GM23248 (cell line): ENCODE results near the gene FCGR3B.

Experiments used
- EZH2 ChIP-seq: fragments of 200-600 bp; sonication (generic); IDR thresholded peaks from 2 replicates; pipeline ENCODE4 v1.6.1; 2018; ENCODE audit warnings: antibody characterized with exemption, mild to moderate bottlenecking; ENCODE audit not compliant: insufficient read depth, poor library complexity, severe bottlenecking
- EZH2phosphoT487 ChIP-seq: fragments of 200-600 bp; sonication (generic); IDR thresholded peaks from 2 replicates; pipeline ENCODE4 v1.6.1; 2018; ENCODE audit warnings: antibody characterized with exemption, moderate library complexity, mild to moderate bottlenecking, low read depth; ENCODE audit not compliant: insufficient read depth

DNA sequence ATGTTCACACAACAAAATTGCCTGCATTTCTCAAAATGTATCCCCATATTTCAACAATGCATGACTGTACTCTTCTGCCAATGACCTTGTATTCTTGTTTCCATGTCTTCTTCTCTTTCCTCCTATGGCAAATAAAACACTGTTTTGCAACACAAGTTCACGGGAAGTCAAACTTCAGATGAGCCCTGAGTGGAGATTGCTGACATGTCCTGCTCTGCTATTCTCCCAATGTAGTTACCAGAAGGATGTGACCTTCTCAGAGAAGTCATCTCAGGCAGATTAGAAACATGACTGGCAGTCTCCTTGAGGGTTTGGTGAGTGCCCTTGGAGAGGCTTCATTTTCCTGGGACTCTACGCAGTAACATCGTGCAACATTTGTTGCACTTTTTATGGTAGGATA lies 47.5 kb upstream of the FCGR3B start:
- TF ChIP-seq EZH2 (no peak), EZH2phosphoT487 (no peak)
